ENCODE results near the gene MARK1.

MARK1 gene

DNA sequence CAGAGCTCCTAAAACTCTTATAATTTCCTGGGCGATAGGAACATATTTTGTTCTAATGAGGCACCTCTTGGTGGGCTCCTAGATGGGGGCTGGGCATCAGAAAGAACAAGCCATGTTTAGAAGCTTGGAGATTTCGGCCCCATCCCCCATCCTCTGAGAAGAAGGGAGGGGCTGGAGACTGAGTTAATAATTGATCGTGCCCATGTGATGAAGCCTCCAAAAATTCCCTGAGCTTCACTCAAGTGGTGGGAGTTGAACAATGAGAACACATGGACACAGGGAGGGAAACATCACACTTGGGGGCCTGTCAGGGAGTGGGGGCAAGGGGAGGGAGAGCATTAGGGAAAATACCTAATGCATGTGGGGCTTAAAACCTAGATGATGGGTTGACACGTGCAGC lies 180.3 kb downstream of the MARK1 start:
- H3K27ac ChIP-seq (ENCODE audit: extremely low read depth, low read depth, low read length) = no peak overlapping the region
- H3K9me3 ChIP-seq (ENCODE audit: control insufficient read depth, insufficient read depth, low read depth, low read length) = no peaks in the 10 kb centered on the region
- H3K4me1 ChIP-seq (ENCODE audit: control insufficient read depth, insufficient read depth, low read length) = no peaks in the 10 kb centered on the region
- TF ChIP-seq, protein P1, sequence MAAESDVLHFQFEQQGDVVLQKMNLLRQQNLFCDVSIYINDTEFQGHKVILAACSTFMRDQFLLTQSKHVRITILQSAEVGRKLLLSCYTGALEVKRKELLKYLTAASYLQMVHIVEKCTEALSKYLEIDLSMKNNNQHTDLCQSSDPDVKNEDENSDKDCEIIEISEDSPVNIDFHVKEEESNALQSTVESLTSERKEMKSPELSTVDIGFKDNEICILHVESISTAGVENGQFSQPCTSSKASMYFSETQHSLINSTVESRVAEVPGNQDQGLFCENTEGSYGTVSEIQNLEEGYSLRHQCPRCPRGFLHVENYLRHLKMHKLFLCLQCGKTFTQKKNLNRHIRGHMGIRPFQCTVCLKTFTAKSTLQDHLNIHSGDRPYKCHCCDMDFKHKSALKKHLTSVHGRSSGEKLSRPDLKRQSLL (tag by site-specific recombination; IDR thresholded peaks at IDR 0.05) = no peak
- TF ChIP-seq BCL6B (tag by site-specific recombination; IDR thresholded peaks at IDR 0.05) = no peak
- no peak for TF ChIP-seq KLF1 (tag by site-specific recombination; IDR thresholded peaks at IDR 0.05)
- TF ChIP-seq, protein P2, sequence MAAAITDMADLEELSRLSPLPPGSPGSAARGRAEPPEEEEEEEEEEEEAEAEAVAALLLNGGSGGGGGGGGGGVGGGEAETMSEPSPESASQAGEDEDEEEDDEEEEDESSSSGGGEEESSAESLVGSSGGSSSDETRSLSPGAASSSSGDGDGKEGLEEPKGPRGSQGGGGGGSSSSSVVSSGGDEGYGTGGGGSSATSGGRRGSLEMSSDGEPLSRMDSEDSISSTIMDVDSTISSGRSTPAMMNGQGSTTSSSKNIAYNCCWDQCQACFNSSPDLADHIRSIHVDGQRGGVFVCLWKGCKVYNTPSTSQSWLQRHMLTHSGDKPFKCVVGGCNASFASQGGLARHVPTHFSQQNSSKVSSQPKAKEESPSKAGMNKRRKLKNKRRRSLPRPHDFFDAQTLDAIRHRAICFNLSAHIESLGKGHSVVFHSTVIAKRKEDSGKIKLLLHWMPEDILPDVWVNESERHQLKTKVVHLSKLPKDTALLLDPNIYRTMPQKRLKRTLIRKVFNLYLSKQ (tag by site-specific recombination; IDR thresholded peaks at IDR 0.05; ENCODE audit: borderline replicate concordance) = no peak
- TF ChIP-seq ZNF561 (tag by site-specific recombination; IDR thresholded peaks at IDR 0.05; ENCODE audit: borderline replicate concordance) = no peak
- no peak for TF ChIP-seq ZNF157 (tag by site-specific recombination; IDR thresholded peaks at IDR 0.05)
- TF ChIP-seq YY2 (tag by site-specific recombination; IDR thresholded peaks at IDR 0.05) = no peak
- TF ChIP-seq, protein P3, sequence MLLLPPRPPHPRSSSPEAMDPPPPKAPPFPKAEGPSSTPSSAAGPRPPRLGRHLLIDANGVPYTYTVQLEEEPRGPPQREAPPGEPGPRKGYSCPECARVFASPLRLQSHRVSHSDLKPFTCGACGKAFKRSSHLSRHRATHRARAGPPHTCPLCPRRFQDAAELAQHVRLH (tag by site-specific recombination; IDR thresholded peaks at IDR 0.05) = no peak
- ChIA-PET POLR2A (no interaction called here), CTCF (interaction anchor here (0.6 kb wide), 1 partner anchor 527 kb away, joined by 3 read pairs; no protein-coding TSS in a partner anchor)
- H3K4me3 ChIP-seq (ENCODE audit: low read depth, low read length) = no peak overlapping the region
- no peaks in the 10 kb centered on the region for H3K36me3 ChIP-seq (ENCODE audit: control insufficient read depth in 2 of 2, insufficient read depth in 1 of 2, low read length in 2 of 2)

DNA sequence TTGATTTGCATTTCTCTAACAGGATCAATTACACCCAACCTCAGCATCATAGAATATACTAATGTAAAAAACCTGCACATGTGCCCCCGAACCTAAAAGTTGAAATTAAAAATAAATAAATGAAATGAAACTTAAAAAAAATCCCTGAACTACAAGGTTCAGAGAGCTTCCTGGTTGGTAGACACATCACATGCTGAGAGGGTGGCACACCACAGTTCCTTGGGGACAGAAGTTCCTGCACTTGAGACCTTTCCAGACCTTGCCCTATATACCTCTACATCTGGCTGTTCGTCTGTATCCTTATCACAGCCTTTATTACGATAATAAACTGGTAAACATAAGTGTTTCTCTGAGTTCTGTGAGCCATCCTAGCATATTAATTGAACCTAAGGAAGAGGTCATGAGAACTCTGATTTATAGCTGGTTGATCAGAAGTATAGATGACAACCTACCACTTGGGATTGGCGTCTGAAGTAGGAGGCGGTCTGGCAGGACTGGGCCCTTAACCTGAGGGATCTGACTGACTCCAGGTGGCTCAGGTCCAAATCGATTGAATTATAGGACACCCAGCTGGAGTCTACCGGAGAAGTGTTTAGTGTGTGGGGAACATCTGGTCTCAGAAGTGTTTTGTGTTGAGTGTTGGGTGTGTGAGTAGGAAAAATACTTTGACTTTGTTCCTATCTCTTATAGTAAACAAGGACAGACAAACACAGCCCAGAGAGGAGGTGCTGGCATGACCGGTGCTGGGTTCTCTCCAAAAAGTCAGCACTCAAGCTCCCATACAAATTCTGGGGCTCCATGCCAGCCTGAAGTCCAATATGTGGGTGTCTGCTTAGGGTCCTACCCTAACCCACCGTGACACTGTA lies 181.2 kb downstream of the MARK1 start:
- no peaks in the 10 kb centered on the region for H3K36me3 ChIP-seq (ENCODE audit: control insufficient read depth in 2 of 2, insufficient read depth in 1 of 2, low read length in 2 of 2)
- H3K4me1 ChIP-seq (ENCODE audit: control insufficient read depth, insufficient read depth, low read length) = no peaks in the 10 kb centered on the region
- CTCF ChIA-PET = no interaction called here
- H3K4me3 ChIP-seq (ENCODE audit: low read depth, low read length) = no peak overlapping the region
- no peak for TF ChIP-seq SP3 (tag by site-specific recombination; IDR thresholded peaks at IDR 0.05)
- TF ChIP-seq PRDM2 (tag by site-specific recombination; IDR thresholded peaks at IDR 0.05; ENCODE audit: borderline replicate concordance) = no peak
- TF ChIP-seq ZNF302 (tag by site-specific recombination; IDR thresholded peaks at IDR 0.05; ENCODE audit: low read depth) = no peak
- TF ChIP-seq, protein P2 (tag by site-specific recombination; IDR thresholded peaks at IDR 0.05; ENCODE audit: borderline replicate concordance) = no peak
- TF ChIP-seq ZNF23 (tag by site-specific recombination; IDR thresholded peaks at IDR 0.05; ENCODE audit: borderline replicate concordance) = no peak
- no peak for TF ChIP-seq ZNF76 (tag by site-specific recombination; IDR thresholded peaks at IDR 0.05; ENCODE audit: borderline replicate concordance, low read depth)
- POLR2A ChIA-PET = no interaction called here
- no peaks in the 10 kb centered on the region for H3K9me3 ChIP-seq (ENCODE audit: control insufficient read depth, insufficient read depth, low read depth, low read length)
- H3K27ac ChIP-seq (ENCODE audit: extremely low read depth, low read depth, low read length) = no peak overlapping the region

All from HEK293 (cell line).